Stomach (tissue), 9 donors: Measurements from ENCODE around the gene SLC23A1. TPM values are rescaled to one million over a fixed set of nuclear protein-coding genes. Genes with fewer than 3 reads are reported as not detected.

ENCODE experiments used
- DNase-seq, 2 donors: peaks; one replicate each; pipeline versions ENCODE4 v3.0.0 to v3.0.0-alpha.2; 2013 to 2019
- H3K27ac ChIP-seq, 5 donors: fragments of 200-600 bp in 4 of 5; sonication (generic) in 4 of 5; one replicate each; pipeline ENCODE4 v1.5.1; 2013 to 2019; ENCODE audit warnings: mild to moderate bottlenecking in 1 of 5, moderate library complexity in 1 of 5
- H3K27me3 ChIP-seq, 3 donors: fragments of 200-600 bp; sonication (generic); one replicate each; pipeline ENCODE4 v1.5.1; 2017 to 2019; ENCODE audit warnings: mixed run types in 1 of 3
- H3K36me3 ChIP-seq, 4 donors: fragments of 200-600 bp; sonication (generic); 1 replicate in 3 of 4; 2 replicates in 1 of 4; pipeline ENCODE4 v1.5.1; 2016 to 2019
- H3K4me1 ChIP-seq, 4 donors: fragments of 200-600 bp; sonication (generic); one replicate each; pipeline ENCODE4 v1.5.1; 2016 to 2019
- H3K4me3 ChIP-seq, 4 donors: fragments of 200-600 bp; sonication (generic) in 3 of 4; one replicate each; pipeline ENCODE4 v1.5.1; 2016 to 2019; ENCODE audit warnings: mild to moderate bottlenecking in 1 of 4
- H3K9me3 ChIP-seq, 4 donors: fragments of 200-600 bp; sonication (generic); one replicate each; pipeline ENCODE4 v1.5.1; 2016 to 2019
- CTCF ChIP-seq, 7 experiments: fragments of 450-650 bp in 4 of 7; fragments of 200-600 bp in 3 of 7; sonication (generic) in 3 of 7; IDR thresholded peaks; one replicate each; pipeline ENCODE4 v1.5.1; 2016 to 2019; ENCODE audit warnings: antibody characterized with exemption in 7 of 7, control low read depth in 2 of 7, mild to moderate bottlenecking in 1 of 7
- EP300 ChIP-seq: sonication (generic); formaldehyde crosslinking; IDR thresholded peaks from one replicate; pipeline ENCODE4 v1.6.1; 2017; ENCODE audit warnings: antibody characterized with exemption
- POLR2A ChIP-seq, 4 donors: fragments of 450-650 bp; IDR thresholded peaks; one replicate each; pipeline ENCODE4 v1.6.1; 2016; ENCODE audit warnings: antibody characterized with exemption in 4 of 4, control low read depth in 2 of 4, mild to moderate bottlenecking in 1 of 4, moderate library complexity in 1 of 4
- POLR2AphosphoS5 ChIP-seq, 3 donors: sonication (generic); formaldehyde crosslinking; IDR thresholded peaks; one replicate each; pipeline ENCODE4 v1.6.1; 2016; ENCODE audit warnings: antibody characterized with exemption in 3 of 3
- WGBS, 5 donors: extraction: QIAGEN DNeasy Blood & Tissue Kit in 3 of 5; methylation state at CpG; one replicate each; pipeline versions ENCODE4 v1.1.5 to v1.1.7; 2013 to 2018; 5-methylcytosine and 5-hydroxymethylcytosine counted together
- intact Hi-C: fragments of 100-400 bp; cut with DNase I; formaldehyde crosslinking; loops from one replicate; pipeline ENCODE4 v1.15.1; 2023; ENCODE audit warnings: low total_unique reads
- polyA plus RNA-seq, 3 donors: library from polyadenylated mRNA; stranded (reverse); fragments of 200-250 nt; gene quantifications; one replicate each; pipeline ENCODE4 v1.2.3, GENCODE V29; 2013
- total RNA-seq, 5 donors: library from RNA; depleted of rRNA; stranded (reverse); fragments of >200 nt; gene quantifications; one replicate each; pipeline versions ENCODE4 v1.1.0 to v1.2.3, GENCODE V29; 2014 to 2016
- donor health status: healthy with polysubstance abuse.
- donor health status: Bipolar disorder and iron deficiency.
- donor health status: healthy.

SLC23A1 gene
- total and polyA plus RNA-seq, 8 donors = 0.37 TPM; not detected in 7

GRCh38 chr5:139395844-139396640, 12.9 kb upstream of the SLC23A1 start:
- Histone ChIP-seq H3K36me3 (peaks cover 0 to 3% (median 0%) of the 10 kb centered on the region in 4 donors), H3K4me1 (peaks cover 14 to 46% (median 43%) of the 10 kb centered on the region in 4 donors), H3K9me3 (no peaks in the 10 kb centered on the region), H3K27ac (no peak overlapping the region), H3K27me3 (peaks cover 0 to 42% (median 0%) of the 10 kb centered on the region in 3 donors), H3K4me3 (no peak overlapping the region)
- TF ChIP-seq EP300 (no peak), POLR2A (IDR thresholded peaks at IDR 0.05) (no peak), POLR2AphosphoS5 (IDR thresholded peaks at IDR 0.05) (no peak), CTCF (IDR thresholded peaks at IDR 0.05) (no peak)
- 73 to 87% (median 80%) methylated on average over 5 to 8 of the region's 8 CpGs for WGBS, 5 donors
- intact Hi-C loops = no loop called here
- DNase-seq = no peak

- Histone ChIP-seq H3K4me1 (peaks cover 19 to 50% (median 48%) of the 10 kb centered on the region in 4 donors), H3K36me3 (peaks cover 0 to 2% (median 0%) of the 10 kb centered on the region in 4 donors), H3K27me3 (peaks cover 0 to 42% (median 0%) of the 10 kb centered on the region in 3 donors), H3K9me3 (no peaks in the 10 kb centered on the region), H3K4me3 (peak within 1 kb of the TSS; percentile 39 to 62 (median 51)), H3K27ac (peak within 1 kb of the TSS in 3 of 5 donors; percentile 34 to 71 (median 58))
- TF ChIP-seq POLR2AphosphoS5 (IDR thresholded peaks at IDR 0.05) (peak in 1 of 3 donors; percentile 18), CTCF (IDR thresholded peaks at IDR 0.05) (no peak), POLR2A (IDR thresholded peaks at IDR 0.05) (no peak), EP300 (no peak)
- WGBS, 5 donors = 52 to 70% (median 67%) methylated on average over 17 to 76 of the region's 76 CpGs
- intact Hi-C loops = no loop called here
- peak in 1 of 2 donors; percentile 51 for DNase-seq
Observed at GRCh38 chr5:139394654-139395566, 11.8 kb upstream of the SLC23A1 start, which contains the start of gene PROB1. Gene PROB1, minus strand, starts transcription at chr5:139395104. Its CDS starts 23 bp downstream, at chr5:139395081.

- intact Hi-C loops = no loop called here
- H3K27me3 ChIP-seq = peaks cover 0 to 42% (median 0%) of the 10 kb centered on the region in 3 donors
- peaks cover 19 to 56% (median 51%) of the 10 kb centered on the region in 4 donors for H3K4me1 ChIP-seq
- peak in 1 of 2 donors; percentile 70 for DNase-seq
- 27 to 59% (median 48%) methylated on average over 17 to 62 of the region's 62 CpGs for WGBS, 5 donors
- no peaks in the 10 kb centered on the region for H3K36me3 ChIP-seq
- H3K27ac ChIP-seq = peak overlapping the region in 3 of 5 donors; percentile 34 to 71 (median 58)
- H3K9me3 ChIP-seq = no peaks in the 10 kb centered on the region
- H3K4me3 ChIP-seq = peak overlapping the region; percentile 39 to 62 (median 51)
- TF ChIP-seq POLR2AphosphoS5 (IDR thresholded peaks at IDR 0.05) (no peak), EP300 (no peak), CTCF (IDR thresholded peaks at IDR 0.05) (peak in 1 of 7 experiments; percentile 51)
Observed at GRCh38 chr5:139394123-139394653, 11.1 kb upstream of the SLC23A1 start.
